ENCODE data around the gene TOX2.
A peak's percentile ranks its signal among the peaks of the same experiment; 100 is the strongest.

The TOX2 gene

GRCh38 chr20:44064501-44065400 is 150.1 kb downstream of the TOX2 start:
- DNase-seq (ENCODE audit: low spot score): no peak

DNA sequence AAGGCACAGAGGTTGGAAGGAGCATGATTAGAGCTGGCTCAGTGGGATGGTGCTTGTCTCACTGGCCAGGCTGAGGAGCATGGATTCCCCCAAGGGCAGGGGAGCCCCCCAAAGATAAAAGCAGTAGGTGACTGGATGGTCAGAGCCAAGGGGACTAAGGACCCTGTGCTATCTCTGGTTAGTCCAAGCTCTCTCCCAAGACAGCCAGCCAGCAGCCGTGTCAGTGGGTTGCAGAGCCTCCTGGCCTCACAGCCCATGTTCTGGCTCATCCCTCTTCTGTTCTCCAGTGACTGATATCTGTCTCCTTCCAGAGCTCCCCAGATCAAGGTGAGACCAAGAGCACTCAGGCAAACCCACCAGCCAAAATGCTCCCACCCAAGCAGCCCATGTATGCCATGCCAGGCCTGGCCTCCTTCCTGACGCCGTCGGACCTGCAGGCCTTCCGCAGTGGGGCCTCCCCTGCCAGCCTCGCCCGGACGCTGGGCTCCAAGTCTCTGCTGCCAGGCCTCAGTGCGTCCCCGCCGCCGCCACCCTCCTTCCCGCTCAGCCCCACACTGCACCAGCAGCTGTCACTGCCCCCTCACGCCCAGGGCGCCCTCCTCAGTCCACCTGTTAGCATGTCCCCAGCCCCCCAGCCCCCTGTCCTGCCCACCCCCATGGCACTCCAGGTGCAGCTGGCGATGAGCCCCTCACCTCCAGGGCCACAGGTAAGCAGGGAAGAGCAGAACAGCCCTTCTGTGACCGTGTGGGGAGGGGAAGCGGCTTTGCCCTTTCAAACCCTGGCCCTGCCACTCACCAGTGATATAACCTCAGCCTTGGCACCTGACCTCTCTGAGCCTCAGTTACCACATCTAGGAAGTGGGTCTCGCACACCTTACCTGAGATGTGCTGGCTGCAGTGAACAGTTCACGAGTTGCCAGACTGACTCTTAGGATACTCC is 151.0 kb downstream of the TOX2 start:
- DNase-seq (ENCODE audit: low spot score): no peak

DNA sequence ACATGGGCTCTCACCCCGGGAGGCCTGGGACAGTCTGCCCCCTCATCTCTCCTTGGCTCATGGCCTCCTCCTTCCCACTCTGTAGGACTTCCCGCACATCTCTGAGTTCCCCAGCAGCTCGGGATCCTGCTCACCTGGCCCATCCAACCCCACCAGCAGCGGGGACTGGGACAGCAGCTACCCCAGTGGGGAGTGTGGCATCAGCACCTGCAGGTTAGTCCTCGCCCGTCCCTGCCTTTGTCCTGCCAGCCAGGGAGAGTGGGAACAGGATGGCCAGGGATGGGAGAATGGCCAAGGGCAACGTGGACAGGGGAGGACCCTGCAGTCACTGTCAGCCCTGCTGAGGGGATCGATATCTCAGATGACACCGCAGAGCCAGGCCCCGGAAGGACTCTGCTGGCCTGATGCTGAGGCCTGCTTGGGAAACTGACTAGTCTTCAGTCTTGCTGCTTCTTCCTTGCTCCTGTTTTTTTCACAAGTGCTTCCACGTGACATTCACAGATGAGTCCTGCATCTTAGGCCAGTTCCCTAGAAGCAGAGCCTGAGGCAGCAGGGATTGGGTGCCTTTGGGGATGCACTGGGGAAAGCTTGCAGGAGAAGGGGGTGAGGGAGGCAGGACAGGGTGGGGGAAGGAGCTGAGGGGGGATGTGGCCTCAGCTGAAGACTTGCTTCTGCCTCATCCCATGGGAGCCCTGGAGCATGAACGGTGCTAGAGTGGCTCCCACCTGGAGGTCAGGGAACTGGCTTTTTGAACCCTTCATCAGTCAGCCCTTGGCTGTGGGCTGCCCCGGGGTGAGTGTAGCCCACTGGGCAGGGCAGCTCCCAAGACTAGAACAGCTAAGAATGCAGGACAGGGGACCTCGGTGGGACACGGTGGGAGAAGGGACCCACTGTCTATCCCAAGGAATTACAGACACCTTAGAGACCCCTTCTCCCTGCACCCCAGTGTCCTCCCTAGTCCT is 152.3 kb downstream of the TOX2 start:
- DNase-seq (ENCODE audit: low spot score): no peak

GRCh38 chr20:44067650-44068081 is 153.0 kb downstream of the TOX2 start:
- DNase-seq (ENCODE audit: low spot score): no peak

DNA sequence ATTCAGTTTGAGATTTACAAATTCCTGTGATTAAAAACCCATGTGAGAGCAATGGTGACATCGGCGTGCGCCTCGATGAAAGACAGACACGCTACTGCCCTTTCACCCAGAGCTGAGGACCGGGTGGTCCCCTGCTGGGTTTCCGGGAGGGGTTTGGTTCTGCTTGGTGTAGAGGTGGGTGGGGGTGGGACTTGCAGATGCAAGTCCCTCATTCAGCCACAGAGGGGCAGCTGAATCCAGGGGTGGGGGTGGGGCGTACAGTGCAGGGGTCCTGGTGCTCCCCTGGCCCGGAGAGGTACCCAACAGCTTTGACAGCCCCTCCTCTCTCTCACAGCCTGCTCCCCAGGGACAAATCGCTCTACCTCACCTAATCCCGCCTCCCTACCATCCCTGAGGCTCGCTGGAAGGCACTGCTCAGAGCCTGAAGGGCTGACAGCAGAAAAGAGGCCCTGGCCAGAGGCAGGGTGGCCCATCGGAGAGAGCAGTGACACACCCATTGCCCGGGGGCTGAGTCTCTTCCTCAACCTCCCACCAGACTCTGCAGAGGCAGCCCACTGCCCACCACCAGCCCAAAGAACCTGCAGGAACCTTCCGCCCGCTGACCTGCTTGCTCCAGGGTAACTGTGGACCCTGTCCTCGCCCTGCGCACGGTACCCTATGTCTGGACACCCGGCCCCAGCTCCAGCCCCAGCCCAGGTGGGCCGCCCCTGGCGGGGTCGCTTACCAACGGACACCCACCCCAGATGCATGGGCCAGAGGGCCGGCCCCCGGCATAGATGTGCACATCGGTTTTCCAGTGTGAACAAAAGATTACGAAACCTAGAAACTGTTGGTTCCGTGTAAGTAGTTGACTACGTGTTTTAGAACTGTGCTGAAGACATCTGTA is 153.9 kb downstream of the TOX2 start:
- DNase-seq (ENCODE audit: low spot score): no peak

GRCh38 chr20:44069203-44070011 is 154.8 kb downstream of the TOX2 start:
- DNase-seq (ENCODE audit: low spot score): no peak

DNA sequence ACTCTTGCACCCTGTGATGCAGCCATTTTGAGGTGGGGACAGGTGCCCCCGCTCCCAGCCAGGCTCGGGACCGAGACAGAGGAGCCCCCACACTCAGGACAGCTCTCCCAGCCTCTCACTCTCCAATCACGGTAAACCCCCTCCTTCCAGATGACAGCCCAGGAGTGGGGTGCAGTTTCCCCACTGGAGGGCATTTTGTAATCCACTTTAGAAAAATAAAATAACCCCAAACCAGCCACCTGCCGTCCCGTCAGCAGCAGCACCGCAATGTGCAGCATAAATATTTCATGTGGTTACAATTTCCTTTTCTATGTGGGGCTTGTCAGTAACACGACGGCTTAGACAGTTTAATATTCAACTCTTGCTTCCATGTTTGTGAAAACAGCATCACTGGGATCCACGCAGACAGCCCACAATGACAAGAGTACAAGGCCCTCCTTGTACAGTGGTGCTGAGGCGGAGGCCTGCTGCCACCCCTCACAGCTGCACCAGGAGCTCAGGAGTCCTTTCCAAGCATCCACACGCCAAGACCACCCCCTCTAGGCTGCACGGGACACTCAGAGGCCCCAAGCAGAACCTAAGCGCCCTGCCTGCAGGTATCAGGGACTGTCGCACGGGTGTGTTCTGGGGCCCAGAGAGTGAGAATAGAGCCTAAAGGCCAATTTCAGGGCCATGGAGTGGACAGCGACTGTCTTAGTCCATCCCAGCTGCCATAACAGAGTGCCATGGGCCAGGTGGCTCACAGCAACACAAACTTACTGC is 155.7 kb downstream of the TOX2 start:
- no peak for DNase-seq (ENCODE audit: low spot score)

DNA sequence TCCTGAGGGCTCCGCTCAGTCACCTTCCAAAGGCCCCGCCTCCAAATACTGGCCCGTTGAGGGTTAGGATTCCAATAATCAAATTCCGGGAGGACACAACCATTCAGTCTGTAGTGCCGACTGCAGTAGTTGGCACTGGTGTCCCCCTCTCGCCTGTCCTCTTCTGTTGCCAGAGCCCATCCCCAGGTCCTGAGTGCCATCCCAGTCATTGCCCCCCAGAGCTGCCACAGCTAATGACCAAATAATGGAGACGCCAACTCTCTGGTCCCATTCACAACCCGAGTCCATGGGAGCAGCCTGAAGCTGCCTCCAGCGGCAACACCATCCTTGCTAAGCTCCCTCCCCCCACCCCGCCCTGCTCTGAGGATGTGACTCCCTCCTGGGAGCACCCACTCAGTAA is 156.4 kb downstream of the TOX2 start:
- DNase-seq (ENCODE audit: low spot score): no peak

DNA sequence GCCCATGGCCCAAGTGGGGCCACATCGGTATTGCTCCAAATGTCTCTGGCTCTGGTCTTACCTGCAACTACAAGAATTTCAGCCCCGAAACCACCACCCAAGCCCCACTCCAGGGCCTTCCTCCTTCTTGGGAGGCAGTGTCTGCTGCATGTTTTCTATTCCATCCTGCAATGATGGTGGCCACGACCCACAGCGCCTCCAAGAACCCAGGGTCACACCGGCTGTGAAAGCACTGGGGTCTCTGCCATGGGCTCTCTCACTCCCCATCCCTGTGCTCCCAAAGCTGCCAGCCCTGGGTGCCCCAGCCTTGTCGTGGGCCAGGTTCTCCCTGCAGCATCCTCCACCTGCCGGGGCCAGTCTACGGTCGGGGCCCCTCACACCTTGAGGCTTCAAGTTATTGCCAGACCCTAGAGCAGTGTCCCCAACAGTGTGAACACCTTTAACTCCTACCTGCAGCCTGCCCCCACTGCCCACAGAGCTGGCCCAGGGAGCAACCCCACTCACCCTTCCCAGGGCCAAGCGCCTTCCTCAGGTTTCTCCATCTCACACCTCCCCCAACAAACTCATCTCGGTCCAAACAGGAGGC is 157.0 kb downstream of the TOX2 start:
- DNase-seq (ENCODE audit: low spot score): no peak

DNA sequence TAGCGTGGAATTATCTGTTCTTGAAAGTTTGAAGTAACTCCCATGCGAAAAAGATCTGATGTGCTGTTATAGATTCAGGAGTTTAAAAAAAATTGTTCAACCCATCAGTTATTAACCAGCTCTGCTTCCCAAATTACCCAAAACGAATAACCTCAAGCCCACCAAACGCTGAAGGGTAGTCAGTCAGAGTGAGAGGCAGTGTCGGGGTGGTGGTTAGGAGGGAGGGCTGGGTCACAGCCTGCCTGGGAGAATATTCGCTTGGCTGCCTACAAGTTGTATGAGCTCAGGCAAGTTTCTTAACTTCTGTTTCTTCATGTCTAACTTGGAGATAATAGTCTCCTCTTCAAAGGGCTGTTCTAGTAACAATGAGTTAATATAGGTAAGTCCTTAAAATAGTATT is 157.7 kb downstream of the TOX2 start:
- no peak for DNase-seq (ENCODE audit: low spot score)

DNA sequence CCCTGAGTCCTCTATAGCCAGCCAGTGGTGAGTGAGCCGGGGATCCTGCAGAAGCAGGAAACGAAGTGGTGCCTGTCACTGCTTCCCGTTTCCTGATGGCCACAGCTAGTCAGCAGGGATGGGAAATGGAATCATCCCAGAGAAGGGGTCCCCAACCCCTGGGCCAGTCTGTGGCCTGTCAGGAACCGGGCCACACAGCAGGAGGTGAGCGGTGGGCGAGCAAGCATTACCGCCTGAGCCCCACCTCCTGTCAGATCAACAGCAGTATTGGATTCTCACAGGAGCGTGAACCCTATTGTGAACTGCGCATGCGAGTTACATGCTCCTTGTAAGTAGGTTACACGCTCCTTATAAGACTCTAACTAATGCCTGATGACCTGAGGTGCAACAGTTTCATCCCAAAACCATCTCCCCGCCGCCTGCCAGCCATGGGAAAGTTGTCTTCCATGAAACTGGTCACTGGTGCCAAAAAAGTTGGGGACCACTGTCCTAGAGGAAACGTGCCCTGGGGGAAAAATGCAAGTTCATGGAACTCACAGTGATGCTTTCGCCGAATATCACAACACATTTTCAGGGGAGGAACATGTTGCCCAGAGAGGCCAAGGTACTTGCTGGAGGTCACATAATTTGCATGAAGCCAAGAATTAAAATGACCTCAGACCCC is 158.5 kb downstream of the TOX2 start:
- DNase-seq (ENCODE audit: low spot score): no peak

- DNase-seq (ENCODE audit: low spot score): no peak
These were observed 159.0 kb downstream of the TOX2 start for GRCh38 chr20:44073675-44074071.

DNA sequence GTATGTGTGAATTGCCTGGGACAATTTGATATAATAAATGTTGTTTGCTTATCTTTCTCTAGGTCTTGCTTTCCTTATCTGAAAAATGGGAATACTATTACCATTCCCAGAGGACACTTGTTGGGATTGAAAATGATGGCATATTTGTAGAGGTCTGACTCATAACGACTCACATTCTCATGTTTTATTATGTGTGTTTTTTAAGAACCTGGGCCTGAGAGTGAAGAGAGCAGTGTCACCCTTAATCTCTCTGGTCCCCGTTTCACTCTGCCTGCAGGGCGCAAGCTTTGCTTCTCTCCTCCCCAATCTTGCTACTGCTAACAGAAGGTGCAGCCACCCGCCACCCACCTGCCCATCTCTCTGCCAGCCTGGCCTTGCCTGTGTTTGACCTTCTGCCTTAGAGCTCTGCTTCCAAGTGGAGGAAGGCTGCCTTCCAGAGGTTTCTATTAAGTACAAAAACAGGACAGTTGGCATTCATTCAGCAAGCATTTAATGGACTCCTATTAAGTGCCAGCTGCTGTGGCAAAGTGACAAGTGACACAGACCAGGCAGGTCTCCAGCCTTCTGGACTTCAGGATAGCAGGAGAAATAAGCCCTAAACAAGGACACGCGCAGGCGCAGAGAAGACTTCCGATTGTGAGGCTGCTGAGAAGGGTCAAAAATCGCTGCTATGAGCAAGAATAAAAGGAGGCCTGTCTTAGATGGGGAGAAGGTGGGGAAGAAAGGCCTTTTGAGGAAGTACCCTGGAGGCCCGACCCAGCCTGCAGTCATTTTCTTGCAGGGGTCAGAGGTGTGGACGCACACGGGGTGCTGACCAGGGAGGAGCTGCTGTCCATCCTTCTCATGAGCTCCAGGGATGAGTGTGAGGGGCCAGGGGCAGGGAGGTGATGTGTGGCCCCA is 159.8 kb downstream of the TOX2 start:
- DNase-seq (ENCODE audit: low spot score): peak; percentile 60

- DNase-seq (ENCODE audit: low spot score): no peak
These were observed 160.7 kb downstream of the TOX2 start for GRCh38 chr20:44075191-44075949.

GRCh38 chr20:44075950-44076232 is 161.2 kb downstream of the TOX2 start:
- DNase-seq (ENCODE audit: low spot score): no peak

GRCh38 chr20:44079291-44079690 is 164.6 kb downstream of the TOX2 start:
- peak; percentile 11 for DNase-seq (ENCODE audit: low spot score)

GRCh38 chr20:44080064-44080463 is 165.4 kb downstream of the TOX2 start:
- DNase-seq (ENCODE audit: low spot score): no peak
